Measurements from ENCODE around the gene STYXL2.

The STYXL2 gene

GRCh38 chr1:167068761-167069160, 25.1 kb upstream of the STYXL2 start:
- H3K4me1 ChIP-seq (ENCODE audit: control insufficient read depth in 1 of 2, insufficient read depth in 1 of 2, low read depth in 1 of 2, low read length in 1 of 2), result peaks cover 4 to 6% of the 10 kb centered on the region in 2 experiments
- no peaks in the 10 kb centered on the region for H3K27me3 ChIP-seq
- H3K27ac ChIP-seq, result no peak overlapping the region
- no peak for TF ChIP-seq CTCF (IDR thresholded peaks at IDR 0.05)
- no peak overlapping the region for H3K4me3 ChIP-seq (ENCODE audit: low read depth in 1 of 2, low read length in 1 of 2)
- H3K36me3 ChIP-seq, result no peaks in the 10 kb centered on the region
- no peaks in the 10 kb centered on the region for H3K9me3 ChIP-seq

- Histone ChIP-seq H3K36me3 (no peaks in the 10 kb centered on the region), H3K27ac (no peak overlapping the region), H3K9me3 (no peaks in the 10 kb centered on the region), H3K4me3 (ENCODE audit: low read depth in 1 of 2, low read length in 1 of 2) (no peak overlapping the region), H3K27me3 (no peaks in the 10 kb centered on the region), H3K4me1 (ENCODE audit: control insufficient read depth in 1 of 2, insufficient read depth in 1 of 2, low read depth in 1 of 2, low read length in 1 of 2) (peaks cover 4 to 6% of the 10 kb centered on the region in 2 experiments)
- no peak for TF ChIP-seq CTCF (IDR thresholded peaks at IDR 0.05)
Observed at GRCh38 chr1:167071286-167071685, 22.6 kb upstream of the STYXL2 start.

- Histone ChIP-seq H3K4me3 (ENCODE audit: low read depth in 1 of 2, low read length in 1 of 2) (no peak overlapping the region), H3K27ac (no peak overlapping the region), H3K4me1 (ENCODE audit: control insufficient read depth in 1 of 2, insufficient read depth in 1 of 2, low read depth in 1 of 2, low read length in 1 of 2) (no peaks in the 10 kb centered on the region), H3K36me3 (no peaks in the 10 kb centered on the region), H3K27me3 (no peaks in the 10 kb centered on the region), H3K9me3 (no peaks in the 10 kb centered on the region)
- TF ChIP-seq CTCF (IDR thresholded peaks at IDR 0.05), result no peak
Observed at GRCh38 chr1:167076136-167076710, 17.7 kb upstream of the STYXL2 start.

GRCh38 chr1:167077128-167077867, 16.6 kb upstream of the STYXL2 start:
- Histone ChIP-seq H3K4me3 (ENCODE audit: low read depth in 1 of 2, low read length in 1 of 2) (no peak overlapping the region), H3K27me3 (no peaks in the 10 kb centered on the region), H3K4me1 (ENCODE audit: control insufficient read depth in 1 of 2, insufficient read depth in 1 of 2, low read depth in 1 of 2, low read length in 1 of 2) (no peaks in the 10 kb centered on the region), H3K36me3 (no peaks in the 10 kb centered on the region), H3K27ac (no peak overlapping the region), H3K9me3 (no peaks in the 10 kb centered on the region)
- no peak for TF ChIP-seq CTCF (IDR thresholded peaks at IDR 0.05)

- no peak overlapping the region for H3K4me3 ChIP-seq (ENCODE audit: low read depth in 1 of 2, low read length in 1 of 2)
- TF ChIP-seq CTCF (IDR thresholded peaks at IDR 0.05), result no peak
- H3K27ac ChIP-seq, result no peak overlapping the region
- H3K4me1 ChIP-seq (ENCODE audit: control insufficient read depth in 1 of 2, insufficient read depth in 1 of 2, low read depth in 1 of 2, low read length in 1 of 2), result no peaks in the 10 kb centered on the region
- no peaks in the 10 kb centered on the region for H3K9me3 ChIP-seq
- H3K27me3 ChIP-seq, result no peaks in the 10 kb centered on the region
- H3K36me3 ChIP-seq, result no peaks in the 10 kb centered on the region
Observed at GRCh38 chr1:167077868-167078210, 16.0 kb upstream of the STYXL2 start.

All from neutrophil (primary cell).